GM10248 (cell line): ENCODE data around the gene SCMH1.
"Not testable (repeated sequence)": the region's sequence is repeated elsewhere in the genome, so short reads cannot be mapped to it uniquely, and the experiment has no call there.

Source experiments
- CTCF ChIA-PET: fragments of 300-600 bp; sonication (Branson Sonifier 250); formaldehyde crosslinking; extraction: SDS; loops from one replicate; lab custom pipeline; 2021; ENCODE audit warnings: antibody characterized with exemption; lab: Yijun Ruan, JAX
- POLR2A ChIA-PET: fragments of 350-650 bp; sonication (Branson Sonifier 250); formaldehyde crosslinking; extraction: SDS; loops from one replicate; lab custom pipeline; 2020; ENCODE audit warnings: antibody characterized with exemption; lab: Yijun Ruan, JAX
- DNase-seq: peaks from one replicate; pipeline ENCODE4 v3.0.0; 2012; ENCODE audit errors: extremely low spot score
- CTCF ChIP-seq: IDR thresholded peaks from 2 replicates; pipeline ENCODE4 v1.5.1; 2012; ENCODE audit warnings: mild to moderate bottlenecking, low read depth; ENCODE audit errors: extremely low read depth, missing control alignments, control extremely low read depth

SCMH1 gene

GRCh38 chr1:41235893-41236292 is 6.2 kb downstream of the SCMH1 start:
- no peak for TF ChIP-seq CTCF
- DNase-seq, result no peak
- ChIA-PET CTCF (no interaction called here), POLR2A (no interaction called here)

DNA sequence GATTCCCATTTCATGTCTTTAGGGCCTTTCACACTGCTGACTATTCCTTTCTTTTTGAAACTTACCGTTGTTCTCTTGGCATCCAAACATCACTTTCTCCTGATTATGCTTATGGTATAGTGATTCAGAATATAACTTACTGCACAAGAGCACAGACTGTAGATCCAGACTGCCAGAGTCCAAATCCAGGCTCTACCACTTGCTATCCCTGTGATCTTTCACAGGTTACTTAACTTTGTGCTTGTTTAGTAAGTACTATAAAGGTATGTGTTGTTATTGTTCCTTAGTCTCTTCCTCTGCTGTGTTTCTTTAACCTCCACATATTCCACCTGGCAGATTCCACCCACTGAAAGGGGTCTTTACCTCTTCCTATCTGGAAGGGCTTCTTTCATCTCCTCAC is 8.4 kb downstream of the SCMH1 start:
- no peak for DNase-seq
- ChIA-PET CTCF (no interaction called here), POLR2A (no interaction called here)

GRCh38 chr1:41232305-41232704 is 9.8 kb downstream of the SCMH1 start:
- TF ChIP-seq CTCF, result no peak
- DNase-seq, result no peak
- POLR2A ChIA-PET, result no interaction called here
- CTCF ChIA-PET, result no interaction called here

More for the DNA sequence above, 8.4 kb downstream of the SCMH1 start:
- TF ChIP-seq CTCF, result no peak

GRCh38 chr1:41230656-41231055 is 11.4 kb downstream of the SCMH1 start:
- ChIA-PET CTCF (interaction anchor here (1.3 kb wide), 1 partner anchor 9 kb away, joined by 3 read pairs; no protein-coding TSS in a partner anchor), POLR2A (no interaction called here)
- no peak for TF ChIP-seq CTCF
- DNase-seq, result no peak

- CTCF ChIA-PET, result interaction anchor here (1.6 kb wide), 1 partner anchor 13 kb away, joined by 4 read pairs; no protein-coding TSS in a partner anchor
- DNase-seq, POLR2A ChIA-PET: not testable (repeated sequence)
These were observed 12.9 kb downstream of the SCMH1 start for GRCh38 chr1:41229219-41229618.

DNA sequence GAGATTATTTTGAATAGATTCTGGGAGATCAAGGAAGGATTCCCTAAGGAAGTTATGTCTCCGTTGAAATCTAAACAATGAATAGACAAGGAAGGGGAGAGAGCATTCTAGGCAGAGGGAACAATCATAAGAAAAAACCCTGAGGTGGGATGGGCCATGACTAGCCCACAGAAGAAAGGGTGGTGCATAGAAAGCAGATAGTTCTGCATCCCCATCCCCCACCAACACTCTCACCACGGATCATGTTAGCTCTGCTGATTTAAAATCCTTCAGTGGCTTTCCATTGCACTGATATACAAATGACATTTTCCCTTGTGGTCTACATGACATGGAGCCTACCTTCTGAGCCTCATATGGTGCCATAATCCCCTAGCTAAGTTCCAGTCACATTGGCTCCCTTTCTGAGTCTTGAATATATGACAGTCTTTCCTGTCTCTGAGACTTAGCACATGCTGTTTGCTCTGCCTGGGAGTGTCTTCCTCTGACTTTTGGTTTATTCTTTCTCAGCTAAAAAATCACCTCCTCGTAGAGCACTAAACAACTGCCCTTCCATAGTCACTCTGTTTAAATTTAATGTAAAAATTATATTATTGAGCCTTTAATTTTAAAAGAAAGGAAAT is 15.2 kb downstream of the SCMH1 start:
- ChIA-PET CTCF (no interaction called here), POLR2A (no interaction called here)
- no peak for DNase-seq

More for the DNA sequence above, 15.2 kb downstream of the SCMH1 start:
- no peak for TF ChIP-seq CTCF
